Measurements from ENCODE around the gene ZNF598.

DNA sequence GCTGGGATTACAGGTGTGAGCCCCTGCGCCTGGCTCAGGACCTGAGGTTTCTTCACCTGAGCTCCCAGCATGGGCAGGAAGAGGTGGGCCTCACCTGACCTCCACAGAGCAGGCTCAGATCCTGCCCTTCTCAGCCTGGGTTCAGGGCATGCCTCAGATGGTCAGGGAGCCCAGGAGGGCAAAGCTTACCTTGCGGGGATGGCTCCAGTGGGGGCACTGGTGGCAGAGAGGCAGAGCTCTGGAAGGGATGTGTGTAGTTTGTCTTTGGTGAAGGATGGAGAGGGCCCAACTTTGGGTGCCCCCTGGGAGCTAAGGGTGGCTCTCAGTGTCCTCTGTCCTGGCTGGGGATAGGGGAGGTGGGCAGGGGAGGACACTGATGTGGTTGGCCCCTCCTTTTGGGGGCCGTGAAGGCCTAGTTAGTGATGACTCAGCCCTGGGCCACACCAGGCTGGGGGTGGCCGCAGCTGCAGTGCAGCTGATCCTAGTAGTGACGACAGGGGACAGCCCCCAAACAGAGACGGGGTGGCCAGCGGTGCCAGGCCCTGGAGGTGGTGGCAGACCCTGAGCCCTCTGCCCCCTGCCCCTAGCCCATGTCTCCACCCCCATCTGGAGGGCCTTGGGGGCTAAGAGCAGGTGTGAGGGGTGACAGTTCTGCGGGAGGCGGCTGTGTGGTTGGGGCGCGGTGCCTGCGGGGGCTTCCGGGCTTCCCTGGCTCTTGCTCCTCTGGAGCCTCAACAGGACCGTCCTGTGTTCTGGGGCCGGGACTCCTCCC, 22.9 kb upstream of the ZNF598 start:
- TF ChIP-seq ZNF8 (CRISPR knock-in tag; IDR thresholded peaks at IDR 0.05), result no peak
- TF ChIP-seq, protein P1, sequence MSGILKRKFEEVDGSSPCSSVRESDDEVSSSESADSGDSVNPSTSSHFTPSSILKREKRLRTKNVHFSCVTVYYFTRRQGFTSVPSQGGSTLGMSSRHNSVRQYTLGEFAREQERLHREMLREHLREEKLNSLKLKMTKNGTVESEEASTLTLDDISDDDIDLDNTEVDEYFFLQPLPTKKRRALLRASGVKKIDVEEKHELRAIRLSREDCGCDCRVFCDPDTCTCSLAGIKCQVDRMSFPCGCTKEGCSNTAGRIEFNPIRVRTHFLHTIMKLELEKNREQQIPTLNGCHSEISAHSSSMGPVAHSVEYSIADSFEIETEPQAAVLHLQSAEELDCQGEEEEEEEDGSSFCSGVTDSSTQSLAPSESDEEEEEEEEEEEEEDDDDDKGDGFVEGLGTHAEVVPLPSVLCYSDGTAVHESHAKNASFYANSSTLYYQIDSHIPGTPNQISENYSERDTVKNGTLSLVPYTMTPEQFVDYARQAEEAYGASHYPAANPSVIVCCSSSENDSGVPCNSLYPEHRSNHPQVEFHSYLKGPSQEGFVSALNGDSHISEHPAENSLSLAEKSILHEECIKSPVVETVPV (CRISPR knock-in tag; IDR thresholded peaks at IDR 0.05), result no peak
- TF ChIP-seq, protein P2, sequence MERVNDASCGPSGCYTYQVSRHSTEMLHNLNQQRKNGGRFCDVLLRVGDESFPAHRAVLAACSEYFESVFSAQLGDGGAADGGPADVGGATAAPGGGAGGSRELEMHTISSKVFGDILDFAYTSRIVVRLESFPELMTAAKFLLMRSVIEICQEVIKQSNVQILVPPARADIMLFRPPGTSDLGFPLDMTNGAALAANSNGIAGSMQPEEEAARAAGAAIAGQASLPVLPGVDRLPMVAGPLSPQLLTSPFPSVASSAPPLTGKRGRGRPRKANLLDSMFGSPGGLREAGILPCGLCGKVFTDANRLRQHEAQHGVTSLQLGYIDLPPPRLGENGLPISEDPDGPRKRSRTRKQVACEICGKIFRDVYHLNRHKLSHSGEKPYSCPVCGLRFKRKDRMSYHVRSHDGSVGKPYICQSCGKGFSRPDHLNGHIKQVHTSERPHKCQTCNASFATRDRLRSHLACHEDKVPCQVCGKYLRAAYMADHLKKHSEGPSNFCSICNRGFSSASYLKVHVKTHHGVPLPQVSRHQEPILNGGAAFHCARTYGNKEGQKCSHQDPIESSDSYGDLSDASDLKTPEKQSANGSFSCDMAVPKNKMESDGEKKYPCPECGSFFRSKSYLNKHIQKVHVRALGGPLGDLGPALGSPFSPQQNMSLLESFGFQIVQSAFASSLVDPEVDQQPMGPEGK (CRISPR knock-in tag; IDR thresholded peaks at IDR 0.05; ENCODE audit: borderline replicate concordance), result no peak
- TF ChIP-seq, protein P3, sequence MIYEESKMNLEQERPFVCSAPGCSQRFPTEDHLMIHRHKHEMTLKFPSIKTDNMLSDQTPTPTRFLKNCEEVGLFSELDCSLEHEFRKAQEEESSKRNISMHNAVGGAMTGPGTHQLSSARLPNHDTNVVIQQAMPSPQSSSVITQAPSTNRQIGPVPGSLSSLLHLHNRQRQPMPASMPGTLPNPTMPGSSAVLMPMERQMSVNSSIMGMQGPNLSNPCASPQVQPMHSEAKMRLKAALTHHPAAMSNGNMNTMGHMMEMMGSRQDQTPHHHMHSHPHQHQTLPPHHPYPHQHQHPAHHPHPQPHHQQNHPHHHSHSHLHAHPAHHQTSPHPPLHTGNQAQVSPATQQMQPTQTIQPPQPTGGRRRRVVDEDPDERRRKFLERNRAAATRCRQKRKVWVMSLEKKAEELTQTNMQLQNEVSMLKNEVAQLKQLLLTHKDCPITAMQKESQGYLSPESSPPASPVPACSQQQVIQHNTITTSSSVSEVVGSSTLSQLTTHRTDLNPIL (CRISPR knock-in tag; IDR thresholded peaks at IDR 0.05; ENCODE audit: low read depth), result no peak
- TF ChIP-seq ZNF70 (CRISPR knock-in tag; IDR thresholded peaks at IDR 0.05), result no peak
- no peak for TF ChIP-seq ZC3H10 (CRISPR knock-in tag; IDR thresholded peaks at IDR 0.05)
- TF ChIP-seq RARB (CRISPR knock-in tag; IDR thresholded peaks at IDR 0.05), result no peak
- TF ChIP-seq BACH2 (CRISPR knock-in tag; IDR thresholded peaks at IDR 0.05; ENCODE audit: borderline replicate concordance), result no peak
